Stimulated activated naive B cell treated with anti-CD40 and anti-IgM and Interleukin-4, amounts not matched to agents 10 μg/mL and 1 μg/mL and 100 μg/mL, for 72 hours (primary cell): ENCODE measurements around the gene IFI27L1.

Experiments used
- ATAC-seq, 2 donors: fragments of 150-1000 bp; cut with Tn5 transposase; replicated peaks; 2 replicates each; pipeline ENCODE4 v1.10.0; 2021; ENCODE audit warnings: moderate library complexity in 1 of 2
- DNase-seq: peaks from one replicate; pipeline ENCODE4 v3.0.0; 2021
- H3K27ac Mint-ChIP-seq: one replicate; pipeline ENCODE4 v1.8.0; 2022; ENCODE audit warnings: mild to moderate bottlenecking, mixed read lengths
- H3K27me3 Mint-ChIP-seq, 2 donors: one replicate each; pipeline ENCODE4 v1.8.0; 2022; ENCODE audit warnings: mixed read lengths in 2 of 2
- H3K36me3 Mint-ChIP-seq, 2 donors: one replicate each; pipeline ENCODE4 v1.8.0; 2022; ENCODE audit warnings: mixed read lengths in 2 of 2, mild to moderate bottlenecking in 1 of 2
- H3K4me1 Mint-ChIP-seq, 2 donors: one replicate each; pipeline ENCODE4 v1.8.0; 2022; ENCODE audit warnings: mixed read lengths in 2 of 2, mild to moderate bottlenecking in 1 of 2
- H3K4me3 Mint-ChIP-seq, 2 donors: one replicate each; pipeline ENCODE4 v1.8.0; 2022; ENCODE audit warnings: mild to moderate bottlenecking in 2 of 2, mixed read lengths in 2 of 2, moderate library complexity in 1 of 2
- H3K9me3 Mint-ChIP-seq, 2 donors: one replicate each; pipeline ENCODE4 v1.8.0; 2022; ENCODE audit warnings: mixed read lengths in 2 of 2, mild to moderate bottlenecking in 1 of 2

Gene IFI27L1, protein sequence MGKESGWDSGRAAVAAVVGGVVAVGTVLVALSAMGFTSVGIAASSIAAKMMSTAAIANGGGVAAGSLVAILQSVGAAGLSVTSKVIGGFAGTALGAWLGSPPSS

DNA sequence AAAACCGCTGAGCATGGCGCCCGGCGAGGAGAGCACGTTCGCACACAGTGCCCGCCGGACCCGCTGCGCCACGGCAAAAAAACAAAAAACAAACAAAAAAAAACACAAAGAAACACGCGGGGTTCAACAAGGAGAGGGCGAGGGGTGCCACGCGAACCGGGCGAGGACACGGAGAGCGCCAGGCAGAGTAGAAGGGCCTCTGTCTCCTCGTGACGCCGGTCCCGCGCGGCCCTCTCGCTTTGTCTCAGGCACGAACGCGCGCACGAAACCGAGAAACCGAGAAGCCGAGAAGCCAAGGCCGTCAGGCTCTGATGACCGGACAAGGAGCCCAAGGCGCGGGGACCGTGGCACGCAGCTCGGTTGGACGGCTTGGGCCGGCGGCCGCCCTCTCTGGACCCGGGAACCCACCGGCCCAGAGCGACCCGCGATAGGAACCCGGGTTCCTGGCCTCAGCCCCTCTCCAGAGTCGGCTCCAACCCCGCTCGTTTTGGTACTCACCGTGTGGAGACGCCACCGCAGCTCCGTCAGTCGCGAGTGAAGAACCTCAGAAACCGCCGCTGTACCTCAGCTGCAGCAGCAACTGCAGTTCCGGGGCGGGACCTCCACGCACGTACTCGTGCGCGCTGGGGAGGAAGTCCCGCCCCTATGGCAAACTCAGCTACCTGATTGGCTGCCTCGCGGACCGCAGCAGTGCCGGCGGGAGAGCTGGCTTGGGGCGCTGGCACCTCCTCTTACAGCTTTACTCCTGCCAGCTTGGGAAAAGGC, at the start of gene IFI27L1, which contains the start of gene DDX24:
Gene IFI27L1, plus strand, starts transcription at position 690 of the 765 bp plus-strand sequence. CDS start 15,628 bp downstream, outside the sequence.
Gene DDX24, minus strand, starts transcription at position 582 of the 765 bp plus-strand sequence. CDS start 1,460 bp downstream, outside the sequence.
- peak within 1 kb of the TSS; percentile 95 to 97 for H3K4me3 Mint-ChIP-seq
- peaks cover 25 to 39% of the 10 kb centered on the region in 2 donors for H3K4me1 Mint-ChIP-seq
- no peaks in the 10 kb centered on the region for H3K9me3 Mint-ChIP-seq
- H3K36me3 Mint-ChIP-seq, result peaks cover 25 to 37% of the 10 kb centered on the region in 2 donors
- peak; percentile 97 to 98 for ATAC-seq
- peak within 1 kb of the TSS; percentile 100 for H3K27ac Mint-ChIP-seq
- no peaks in the 10 kb centered on the region for H3K27me3 Mint-ChIP-seq
- DNase-seq, result peak; percentile 95

DNA sequence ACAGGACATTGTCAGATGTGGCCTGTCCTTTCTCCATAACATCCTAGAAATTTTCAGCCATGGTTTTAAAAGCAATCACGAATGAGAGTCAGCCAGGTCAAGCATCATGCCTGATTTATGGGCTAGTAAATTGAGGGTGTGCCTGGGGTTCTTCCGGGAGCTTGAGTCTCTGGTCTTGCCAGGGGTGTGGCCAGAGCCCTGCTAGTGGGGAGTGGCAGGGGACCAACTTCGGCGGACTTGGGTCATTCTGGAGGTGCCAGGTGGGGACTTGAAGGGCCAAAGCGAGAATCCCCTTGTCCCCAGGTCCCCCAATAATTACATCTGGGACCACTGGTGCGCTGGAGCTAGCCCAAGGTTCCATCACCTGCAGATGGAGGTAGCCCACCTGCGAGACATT, 49.2 kb upstream of the IFI27L1 start:
- DNase-seq (no peak), ATAC-seq (no peak)
- Mint-ChIP-seq H3K4me3 (no peak overlapping the region), H3K27me3 (peaks cover 8 to 18% of the 10 kb centered on the region in 2 donors), H3K27ac (no peak overlapping the region), H3K9me3 (no peaks in the 10 kb centered on the region), H3K36me3 (no peaks in the 10 kb centered on the region), H3K4me1 (peaks cover 5 to 11% of the 10 kb centered on the region in 2 donors)

DNA sequence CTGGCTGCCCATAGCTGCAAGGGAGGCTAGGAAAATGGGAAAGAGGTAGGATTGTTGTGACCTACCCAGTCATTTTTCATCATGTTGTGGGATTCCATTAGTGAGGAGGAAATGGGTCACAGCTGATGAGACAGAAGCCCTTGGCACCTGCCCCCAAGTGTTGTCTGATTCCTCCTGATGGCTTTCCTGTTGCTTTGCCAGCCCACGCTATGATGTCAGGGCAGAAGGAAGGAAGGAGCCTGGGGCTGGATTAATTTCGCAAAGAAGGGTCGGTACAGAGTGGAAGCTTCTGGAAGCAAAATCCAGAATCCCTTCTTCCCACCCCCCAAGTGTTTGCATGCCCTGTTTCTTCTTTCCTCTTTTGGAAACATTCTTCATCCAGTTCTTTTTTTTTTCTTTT, 46.2 kb upstream of the IFI27L1 start:
- Mint-ChIP-seq H3K4me1 (peaks cover 3 to 6% of the 10 kb centered on the region in 2 donors), H3K36me3 (no peaks in the 10 kb centered on the region), H3K27me3 (peaks cover 3 to 14% of the 10 kb centered on the region in 2 donors), H3K4me3 (no peak overlapping the region), H3K27ac (no peak overlapping the region), H3K9me3 (no peaks in the 10 kb centered on the region)
- ATAC-seq (no peak), DNase-seq (no peak)

DNA sequence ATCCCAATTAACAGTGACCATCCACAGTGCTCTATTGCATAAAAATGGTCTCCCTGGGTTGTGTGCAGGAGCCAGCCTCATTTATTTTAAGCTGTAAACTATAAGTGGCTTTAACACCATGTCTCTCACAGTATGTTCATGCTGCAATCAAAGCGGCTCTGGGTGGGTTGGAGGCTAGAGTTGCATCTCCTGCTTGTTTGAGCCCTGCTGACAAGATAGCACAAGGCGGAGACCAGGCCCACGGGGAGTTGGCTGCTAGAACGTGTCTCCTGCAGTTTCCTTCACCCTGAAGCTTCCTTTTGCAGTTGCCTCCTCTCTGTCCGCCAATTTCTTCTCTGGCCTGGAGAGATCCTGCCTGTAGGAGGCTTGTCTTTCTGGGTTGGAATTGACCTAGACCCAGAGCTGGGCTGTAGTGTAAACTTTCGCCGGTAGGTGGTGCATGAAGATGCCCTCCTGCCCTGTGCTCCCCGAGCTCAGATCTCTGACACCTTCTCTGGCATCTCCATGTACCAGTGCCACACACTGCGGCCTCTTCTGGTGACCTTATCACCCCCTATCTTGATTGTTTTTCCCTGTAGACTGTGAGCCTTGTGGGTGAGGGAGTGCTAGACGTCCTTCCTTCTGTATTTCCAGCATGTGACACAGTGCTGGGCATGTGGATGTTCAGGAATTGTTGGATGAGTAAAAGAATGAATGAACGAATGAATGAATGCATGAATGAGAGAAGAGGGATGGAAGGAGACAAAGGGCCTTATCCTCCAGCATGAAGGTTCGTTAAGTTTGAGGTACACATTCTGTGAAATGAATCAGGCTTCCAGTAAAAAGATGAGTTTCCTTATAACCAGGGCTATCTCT, 44.6 kb upstream of the IFI27L1 start:
- Mint-ChIP-seq H3K27ac (no peak overlapping the region), H3K36me3 (no peaks in the 10 kb centered on the region), H3K9me3 (no peaks in the 10 kb centered on the region), H3K4me1 (peaks cover 3 to 6% of the 10 kb centered on the region in 2 donors), H3K27me3 (peaks cover 0 to 6% of the 10 kb centered on the region in 2 donors), H3K4me3 (no peak overlapping the region)
- peak; percentile 98 for ATAC-seq
- DNase-seq, result peak; percentile 54

DNA sequence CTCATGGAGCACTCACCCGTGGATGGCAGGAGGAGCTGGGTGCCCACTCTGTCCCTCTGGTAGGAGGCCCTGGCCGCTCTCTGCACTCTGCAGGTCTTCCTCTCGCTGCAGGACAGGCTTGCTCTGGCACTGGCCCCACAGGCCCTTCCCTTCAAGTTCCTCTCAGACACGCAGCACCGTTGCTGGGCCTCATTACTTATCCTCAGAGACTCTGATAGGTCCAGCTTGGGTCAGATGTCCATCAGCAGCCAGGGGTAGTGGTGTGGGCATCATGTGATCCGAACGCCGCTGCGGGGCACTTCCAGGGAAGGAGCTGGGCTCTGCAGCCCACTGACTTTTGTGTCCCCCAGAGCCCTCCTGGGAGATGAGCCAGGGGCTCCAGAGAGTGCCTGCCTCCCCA, 43.2 kb upstream of the IFI27L1 start:
- Mint-ChIP-seq H3K27me3 (peaks cover 0 to 6% of the 10 kb centered on the region in 2 donors), H3K36me3 (no peaks in the 10 kb centered on the region), H3K4me3 (no peak overlapping the region), H3K9me3 (no peaks in the 10 kb centered on the region), H3K4me1 (peaks cover 3 to 6% of the 10 kb centered on the region in 2 donors), H3K27ac (no peak overlapping the region)
- no peak for ATAC-seq
- DNase-seq, result no peak

DNA sequence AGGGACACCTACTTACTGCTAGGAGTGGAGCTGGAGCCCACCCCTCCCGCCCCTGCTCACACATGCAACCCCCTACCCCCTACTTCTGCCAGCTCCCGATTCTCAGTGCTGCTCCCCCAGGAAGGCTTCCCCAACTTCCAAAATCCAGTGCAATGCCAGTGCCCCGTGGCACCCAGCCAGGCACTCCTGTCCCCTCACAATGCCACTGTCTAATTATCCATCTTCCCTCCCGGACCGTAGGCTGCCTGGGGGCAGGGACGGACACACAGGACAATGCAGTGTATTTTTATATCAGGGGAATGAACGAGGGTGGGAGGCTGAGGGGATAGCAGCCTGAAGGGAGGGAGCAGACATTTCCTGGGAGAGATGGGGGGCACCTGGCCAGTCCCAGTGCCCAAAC, 42.6 kb upstream of the IFI27L1 start:
- no peak overlapping the region for H3K4me3 Mint-ChIP-seq
- no peak overlapping the region for H3K27ac Mint-ChIP-seq
- H3K36me3 Mint-ChIP-seq, result peaks cover 0 to 3% of the 10 kb centered on the region in 2 donors
- H3K4me1 Mint-ChIP-seq, result peaks cover 3 to 6% of the 10 kb centered on the region in 2 donors
- peaks cover 0 to 6% of the 10 kb centered on the region in 2 donors for H3K27me3 Mint-ChIP-seq
- no peak for ATAC-seq
- DNase-seq, result no peak
- H3K9me3 Mint-ChIP-seq, result no peaks in the 10 kb centered on the region

DNA sequence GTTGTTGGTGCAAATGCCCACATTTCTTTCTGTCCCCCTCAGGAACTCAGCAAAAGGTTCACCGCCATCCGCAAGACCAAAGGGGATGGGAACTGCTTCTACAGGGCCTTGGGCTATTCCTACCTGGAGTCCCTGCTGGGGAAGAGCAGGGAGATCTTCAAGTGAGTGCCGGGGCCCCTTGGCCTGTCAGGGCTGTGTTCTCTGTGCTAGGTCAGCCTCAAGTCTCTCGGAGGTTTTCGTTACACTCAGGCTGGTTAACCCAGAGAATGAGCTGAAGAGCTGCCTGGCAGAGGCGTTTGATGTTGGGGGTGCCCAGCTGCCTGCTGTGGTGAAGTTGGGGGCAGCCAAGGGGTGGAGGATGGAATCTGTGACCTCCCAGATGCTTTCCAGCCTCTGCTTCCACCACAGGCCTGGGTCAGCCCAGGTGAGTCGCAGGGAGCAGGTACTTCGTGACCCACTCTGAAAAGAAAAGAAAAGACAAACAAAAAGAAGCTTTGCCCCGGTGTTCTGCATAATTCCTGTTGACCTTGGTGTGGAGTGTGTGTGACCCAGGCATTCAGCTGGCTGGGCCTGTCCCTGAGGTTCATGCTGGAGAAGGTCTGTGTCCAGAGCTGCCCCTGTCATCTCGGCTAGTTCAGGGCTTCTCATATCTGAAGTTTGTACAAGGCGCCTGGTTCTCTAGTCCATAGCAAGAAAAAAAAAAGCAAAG, 42.0 kb upstream of the IFI27L1 start:
- DNase-seq (no peak), ATAC-seq (no peak)
- Mint-ChIP-seq H3K4me3 (no peak overlapping the region), H3K27me3 (peaks cover 0 to 6% of the 10 kb centered on the region in 2 donors), H3K9me3 (no peaks in the 10 kb centered on the region), H3K4me1 (peaks cover 3 to 6% of the 10 kb centered on the region in 2 donors), H3K36me3 (peaks cover 4 to 5% of the 10 kb centered on the region in 2 donors), H3K27ac (no peak overlapping the region)

DNA sequence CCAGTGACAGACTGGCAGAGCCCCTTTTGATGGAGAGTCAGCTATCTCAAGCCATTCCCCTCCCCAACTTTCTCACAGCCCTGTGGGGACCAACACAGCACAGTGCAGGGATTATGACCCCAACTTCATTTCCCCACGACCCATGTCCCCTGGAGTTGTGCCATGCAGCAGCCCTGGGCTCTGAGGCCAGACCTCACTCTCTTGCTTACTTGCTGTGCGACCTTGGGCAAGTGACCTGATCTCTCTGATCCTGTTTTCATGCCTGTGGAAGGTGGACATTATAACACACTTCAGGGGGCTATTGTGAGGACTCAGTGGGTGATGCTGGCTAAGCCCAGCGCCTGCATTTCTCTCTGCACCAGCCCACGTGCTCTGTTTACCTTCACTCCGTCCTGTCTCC, 40.9 kb upstream of the IFI27L1 start:
- Mint-ChIP-seq H3K36me3 (peaks cover 8 to 10% of the 10 kb centered on the region in 2 donors), H3K27me3 (peaks cover 0 to 6% of the 10 kb centered on the region in 2 donors), H3K27ac (no peak overlapping the region), H3K9me3 (no peaks in the 10 kb centered on the region), H3K4me3 (no peak overlapping the region), H3K4me1 (peaks cover 3 to 6% of the 10 kb centered on the region in 2 donors)
- ATAC-seq, result no peak
- DNase-seq, result no peak

DNA sequence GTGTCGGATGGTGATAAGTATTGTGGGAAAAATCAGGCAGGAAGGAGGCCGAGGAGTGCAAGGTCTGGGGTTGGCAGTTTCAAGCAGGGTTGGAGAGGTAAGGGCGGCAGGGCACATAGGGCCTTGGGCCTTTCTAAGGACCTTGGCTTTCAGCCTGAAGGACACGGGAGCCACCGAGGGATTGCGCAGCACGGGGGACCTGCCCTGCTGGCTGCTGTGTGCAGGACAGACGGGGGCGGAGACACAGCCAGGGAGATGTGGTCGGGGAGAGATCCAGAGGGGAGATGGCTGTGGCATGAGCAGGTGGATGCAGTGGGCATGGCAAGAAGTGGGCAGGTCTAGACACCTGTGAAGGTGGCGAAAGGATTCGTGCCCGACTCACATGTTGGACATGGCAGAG, 40.3 kb upstream of the IFI27L1 start:
- Mint-ChIP-seq H3K36me3 (peaks cover 13 to 15% of the 10 kb centered on the region in 2 donors), H3K9me3 (no peaks in the 10 kb centered on the region), H3K4me3 (no peak overlapping the region), H3K4me1 (peaks cover 3 to 6% of the 10 kb centered on the region in 2 donors), H3K27ac (no peak overlapping the region), H3K27me3 (peaks cover 0 to 6% of the 10 kb centered on the region in 2 donors)
- ATAC-seq, result no peak
- DNase-seq, result no peak

DNA sequence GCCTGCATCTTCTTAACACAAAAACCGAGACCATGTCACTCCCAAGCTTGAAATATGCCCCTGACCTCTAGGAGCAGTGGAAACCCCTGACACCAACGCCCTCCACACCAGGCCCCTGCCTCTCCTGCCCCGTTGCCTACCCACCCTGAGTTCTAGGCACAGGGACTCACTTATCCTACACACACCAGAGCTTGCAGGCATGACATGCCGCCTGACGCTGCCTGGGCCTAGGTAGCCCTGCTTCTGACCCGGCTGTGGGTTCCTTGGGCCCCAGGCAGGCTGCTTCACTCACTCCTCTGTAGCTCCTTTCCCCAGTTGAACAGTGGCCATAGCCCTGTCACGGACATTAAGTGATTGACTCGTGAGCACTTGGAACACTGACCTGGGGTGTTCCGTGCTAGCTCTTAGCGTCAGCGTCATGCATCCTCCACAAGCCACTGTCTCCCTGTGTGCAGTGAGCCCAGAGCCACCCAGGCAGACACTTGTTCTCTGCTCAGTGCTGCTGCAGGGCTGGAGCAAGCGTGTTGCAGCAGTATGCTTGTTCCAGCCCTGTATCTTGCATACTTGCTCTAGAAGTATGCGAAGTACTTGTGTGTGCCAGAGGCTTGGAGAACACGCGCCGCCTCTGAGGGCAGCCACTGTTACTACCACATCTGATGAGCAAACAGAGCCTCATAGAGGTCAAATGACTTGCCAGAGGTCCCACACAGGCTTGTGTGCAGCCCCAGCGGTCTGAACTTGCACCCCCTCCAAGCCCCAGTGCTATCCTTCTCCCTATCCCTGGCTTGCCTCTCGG, 39.4 kb upstream of the IFI27L1 start:
- Mint-ChIP-seq H3K27ac (peak overlapping the region; percentile 2), H3K9me3 (no peaks in the 10 kb centered on the region), H3K4me1 (peaks cover under 1 to 2% of the 10 kb centered on the region in 2 donors), H3K4me3 (no peak overlapping the region), H3K36me3 (peaks cover 15 to 17% of the 10 kb centered on the region in 2 donors), H3K27me3 (peaks cover 0 to 2% of the 10 kb centered on the region in 2 donors)
- ATAC-seq, result peak in 1 of 2 donors; percentile 4
- DNase-seq, result no peak

DNA sequence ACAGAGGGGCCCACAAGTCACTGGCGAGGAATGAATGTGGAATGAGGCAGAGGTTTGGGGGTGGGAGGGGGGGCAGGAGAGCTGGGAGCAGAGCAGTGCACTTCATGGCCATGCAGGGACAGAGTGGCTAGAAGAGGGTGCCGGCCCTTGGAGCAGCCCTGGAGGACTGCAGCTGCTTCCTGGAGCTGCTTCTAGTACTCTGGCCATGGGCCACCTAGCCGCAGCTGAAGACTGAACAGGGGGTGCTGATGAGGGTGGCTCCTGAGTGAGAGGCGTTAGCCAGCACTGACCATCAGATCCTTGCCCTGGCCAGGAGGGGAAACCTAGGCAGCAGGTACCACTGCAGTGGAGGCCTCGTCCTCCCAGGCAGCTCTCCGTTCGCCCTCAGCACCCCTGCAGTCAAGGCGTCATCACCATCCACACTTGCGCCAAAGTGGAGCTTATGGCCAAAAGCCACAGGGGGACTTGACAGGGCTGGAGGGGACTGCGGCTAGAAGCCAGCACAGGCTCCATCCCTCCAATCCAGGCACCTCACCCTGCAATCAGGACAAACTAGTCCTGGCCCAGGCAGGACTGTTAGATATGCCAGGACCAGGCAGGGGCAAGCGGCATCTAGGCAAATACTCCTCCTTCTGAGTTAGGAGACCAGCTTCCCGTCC, 38.5 kb upstream of the IFI27L1 start:
- H3K27me3 Mint-ChIP-seq, result no peaks in the 10 kb centered on the region
- no peaks in the 10 kb centered on the region for H3K9me3 Mint-ChIP-seq
- peaks cover 17 to 19% of the 10 kb centered on the region in 2 donors for H3K36me3 Mint-ChIP-seq
- no peak for DNase-seq
- no peak overlapping the region for H3K4me3 Mint-ChIP-seq
- no peaks in the 10 kb centered on the region for H3K4me1 Mint-ChIP-seq
- peak overlapping the region; percentile 2 for H3K27ac Mint-ChIP-seq
- no peak for ATAC-seq

DNA sequence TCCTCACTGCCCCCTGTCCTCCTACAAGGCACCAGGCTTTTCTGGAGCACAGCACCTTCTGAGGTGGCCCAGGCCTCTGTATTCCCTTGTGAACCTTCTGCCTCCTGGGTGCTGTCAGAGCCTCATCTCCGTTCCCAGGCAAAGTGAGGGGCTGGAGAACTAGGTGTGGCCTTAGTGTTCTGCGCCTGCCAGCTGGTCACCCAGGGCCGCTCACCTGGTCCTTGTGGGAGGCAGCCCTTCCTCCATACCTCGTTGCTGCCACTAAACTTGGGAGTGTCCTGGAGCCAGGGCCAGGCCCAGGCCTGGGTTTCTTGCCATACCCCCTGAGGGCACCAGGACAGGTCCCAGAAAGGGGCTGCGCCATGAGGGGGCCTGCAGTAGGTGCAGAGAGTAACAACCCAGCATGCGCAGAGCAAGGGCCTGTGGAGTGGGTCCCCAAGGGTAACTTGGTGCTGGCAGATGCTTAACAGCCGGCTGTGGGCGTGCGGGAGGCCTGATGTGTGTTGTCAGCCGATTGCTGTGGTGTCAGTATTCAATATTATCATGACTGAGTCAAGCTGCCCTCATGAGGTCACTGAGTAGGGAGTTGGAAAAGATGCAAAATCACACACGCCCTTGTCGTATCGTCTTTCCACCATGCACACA, 37.9 kb upstream of the IFI27L1 start:
- H3K27me3 Mint-ChIP-seq, result no peaks in the 10 kb centered on the region
- H3K27ac Mint-ChIP-seq, result peak overlapping the region; percentile 44
- H3K36me3 Mint-ChIP-seq, result peaks cover 23 to 26% of the 10 kb centered on the region in 2 donors
- ATAC-seq (no peak), DNase-seq (no peak)
- H3K4me3 Mint-ChIP-seq, result no peak overlapping the region
- H3K9me3 Mint-ChIP-seq, result no peaks in the 10 kb centered on the region
- H3K4me1 Mint-ChIP-seq, result no peaks in the 10 kb centered on the region
